H54 (cell line): ENCODE measurements around the gene RGS10.

Experiments used
- DNase-seq: peaks from one replicate; pipeline ENCODE4 v3.0.0; 2011; ENCODE audit warnings: low spot score, mixed read lengths; ENCODE audit not compliant: insufficient read length
- FAIRE-seq: peaks from 3 replicates; lab custom pipeline; 2011; peaks lifted over from hg19 to GRCh38; lab: Jason Lieb, UNC
- POLR2A ChIP-seq: IDR thresholded peaks from 2 replicates; pipeline ENCODE4 v1.6.1; 2011; ENCODE audit warnings: low read depth, mild to moderate bottlenecking, low read length

The RGS10 gene

GRCh38 chr10:119502618-119503155 lies 39.8 kb downstream of the RGS10 start:
- DNase-seq (no peak), FAIRE-seq (no peak)
- TF ChIP-seq POLR2A = no peak

- no peak for TF ChIP-seq POLR2A
- FAIRE-seq (no peak), DNase-seq (no peak)
Measured at GRCh38 chr10:119502209-119502608, 40.3 kb downstream of the RGS10 start.

GRCh38 chr10:119501690-119502089 lies 40.8 kb downstream of the RGS10 start:
- no peak for TF ChIP-seq POLR2A
- DNase-seq (no peak), FAIRE-seq (no peak)

- TF ChIP-seq POLR2A = no peak
- FAIRE-seq (no peak), DNase-seq (no peak)
Measured at GRCh38 chr10:119500821-119501220, 41.7 kb downstream of the RGS10 start.

GRCh38 chr10:119500123-119500795 lies 42.3 kb downstream of the RGS10 start:
- FAIRE-seq = no peak
- TF ChIP-seq POLR2A = no peak
- DNase-seq = no peak

- TF ChIP-seq POLR2A = no peak
- no peak for FAIRE-seq
Measured at GRCh38 chr10:119499677-119500002, 42.9 kb downstream of the RGS10 start.

GRCh38 chr10:119498889-119499676 lies 43.4 kb downstream of the RGS10 start:
- no peak for TF ChIP-seq POLR2A
- no peak for FAIRE-seq
- DNase-seq = no peak

More at GRCh38 chr10:119499677-119500002, 42.9 kb downstream of the RGS10 start:
- no peak for DNase-seq

GRCh38 chr10:119497243-119497642 lies 45.3 kb downstream of the RGS10 start:
- no peak for FAIRE-seq
- no peak for TF ChIP-seq POLR2A
- DNase-seq = no peak

- FAIRE-seq = no peak
- TF ChIP-seq POLR2A = no peak
Measured at GRCh38 chr10:119496273-119496672, 46.2 kb downstream of the RGS10 start.

GRCh38 chr10:119495545-119495944 lies 47.0 kb downstream of the RGS10 start:
- no peak for TF ChIP-seq POLR2A
- FAIRE-seq (no peak), DNase-seq (no peak)

More at GRCh38 chr10:119496273-119496672, 46.2 kb downstream of the RGS10 start:
- no peak for DNase-seq

GRCh38 chr10:119495021-119495505 lies 47.5 kb downstream of the RGS10 start:
- no peak for DNase-seq

GRCh38 chr10:119494236-119495020 lies 48.1 kb downstream of the RGS10 start:
- no peak for FAIRE-seq
- no peak for DNase-seq
- no peak for TF ChIP-seq POLR2A

More at GRCh38 chr10:119495021-119495505, 47.5 kb downstream of the RGS10 start:
- TF ChIP-seq POLR2A = no peak
- FAIRE-seq = no peak

GRCh38 chr10:119493155-119493554 lies 49.4 kb downstream of the RGS10 start:
- no peak for DNase-seq
- TF ChIP-seq POLR2A = no peak
- no peak for FAIRE-seq
